HEK293 (cell line): Measurements from ENCODE around the gene CTIF.

Experiments used
- GLIS1 ChIP-seq: fragments of 450-650 bp; formaldehyde crosslinking; IDR thresholded peaks from 2 replicates; pipeline ENCODE4 v1.5.1; 2016; ENCODE audit warnings: missing biosample characterization, missing genetic modification characterization
- PRDM2 ChIP-seq: fragments of 450-650 bp; formaldehyde crosslinking; IDR thresholded peaks from 2 replicates; pipeline ENCODE4 v1.5.1; 2016; ENCODE audit warnings: missing biosample characterization, missing genetic modification characterization, borderline replicate concordance
- PRDM4 ChIP-seq: fragments of 450-650 bp; formaldehyde crosslinking; IDR thresholded peaks from 2 replicates; pipeline ENCODE4 v1.5.1; 2017; ENCODE audit warnings: missing biosample characterization, missing genetic modification characterization
- ZBTB7A ChIP-seq: fragments of 450-650 bp; formaldehyde crosslinking; IDR thresholded peaks from 2 replicates; pipeline ENCODE4 v1.5.1; 2016; ENCODE audit warnings: low read depth, missing biosample characterization, missing genetic modification characterization
- ZBTB8A ChIP-seq: fragments of 450-650 bp; formaldehyde crosslinking; IDR thresholded peaks from 2 replicates; pipeline ENCODE4 v1.5.1; 2016; ENCODE audit warnings: missing biosample characterization, missing genetic modification characterization
- ZNF140 ChIP-seq: fragments of 450-650 bp; formaldehyde crosslinking; IDR thresholded peaks from 2 replicates; pipeline ENCODE4 v1.5.1; 2016; ENCODE audit warnings: missing biosample characterization, missing genetic modification characterization
- ZNF23 ChIP-seq: fragments of 450-650 bp; formaldehyde crosslinking; IDR thresholded peaks from 2 replicates; pipeline ENCODE4 v1.5.1; 2016; ENCODE audit warnings: missing biosample characterization, missing genetic modification characterization, borderline replicate concordance
- ZNF366 ChIP-seq: fragments of 450-650 bp; formaldehyde crosslinking; conservative IDR thresholded peaks from 2 replicates; pipeline ENCODE4 v1.5.1; 2016; ENCODE audit warnings: missing biosample characterization, missing genetic modification characterization
- ZNF398 ChIP-seq: fragments of 450-650 bp; formaldehyde crosslinking; IDR thresholded peaks from 2 replicates; pipeline ENCODE4 v1.5.1; 2017; ENCODE audit warnings: missing biosample characterization, missing genetic modification characterization
- ZNF473 ChIP-seq: fragments of 450-650 bp; formaldehyde crosslinking; IDR thresholded peaks from 2 replicates; pipeline ENCODE4 v1.5.1; 2017; ENCODE audit warnings: missing biosample characterization, missing genetic modification characterization
- ZNF501 ChIP-seq: fragments of 450-650 bp; formaldehyde crosslinking; IDR thresholded peaks from 2 replicates; pipeline ENCODE4 v1.5.1; 2016; ENCODE audit warnings: missing biosample characterization, missing genetic modification characterization
- ZNF518A ChIP-seq: fragments of 450-650 bp; formaldehyde crosslinking; conservative IDR thresholded peaks from 2 replicates; pipeline ENCODE4 v1.5.1; 2016; ENCODE audit warnings: low read depth, missing biosample characterization, missing genetic modification characterization
- ZNF626 ChIP-seq: fragments of 450-650 bp; sonication (Bioruptor Pico); formaldehyde crosslinking; IDR thresholded peaks from 2 replicates; pipeline ENCODE4 v1.5.1; 2018; ENCODE audit warnings: missing biosample characterization, missing genetic modification characterization, inconsistent platforms
- TF ChIP-seq, protein P1 (sequence below): fragments of 450-650 bp; formaldehyde crosslinking; conservative IDR thresholded peaks from 2 replicates; pipeline ENCODE4 v1.5.1; 2016; ENCODE audit warnings: low read depth, missing biosample characterization, missing genetic modification characterization
- TF ChIP-seq, protein P2 (sequence below): fragments of 450-650 bp; formaldehyde crosslinking; IDR thresholded peaks from 2 replicates; pipeline ENCODE4 v1.5.1; 2017; ENCODE audit warnings: missing biosample characterization, missing genetic modification characterization

The CTIF gene

DNA sequence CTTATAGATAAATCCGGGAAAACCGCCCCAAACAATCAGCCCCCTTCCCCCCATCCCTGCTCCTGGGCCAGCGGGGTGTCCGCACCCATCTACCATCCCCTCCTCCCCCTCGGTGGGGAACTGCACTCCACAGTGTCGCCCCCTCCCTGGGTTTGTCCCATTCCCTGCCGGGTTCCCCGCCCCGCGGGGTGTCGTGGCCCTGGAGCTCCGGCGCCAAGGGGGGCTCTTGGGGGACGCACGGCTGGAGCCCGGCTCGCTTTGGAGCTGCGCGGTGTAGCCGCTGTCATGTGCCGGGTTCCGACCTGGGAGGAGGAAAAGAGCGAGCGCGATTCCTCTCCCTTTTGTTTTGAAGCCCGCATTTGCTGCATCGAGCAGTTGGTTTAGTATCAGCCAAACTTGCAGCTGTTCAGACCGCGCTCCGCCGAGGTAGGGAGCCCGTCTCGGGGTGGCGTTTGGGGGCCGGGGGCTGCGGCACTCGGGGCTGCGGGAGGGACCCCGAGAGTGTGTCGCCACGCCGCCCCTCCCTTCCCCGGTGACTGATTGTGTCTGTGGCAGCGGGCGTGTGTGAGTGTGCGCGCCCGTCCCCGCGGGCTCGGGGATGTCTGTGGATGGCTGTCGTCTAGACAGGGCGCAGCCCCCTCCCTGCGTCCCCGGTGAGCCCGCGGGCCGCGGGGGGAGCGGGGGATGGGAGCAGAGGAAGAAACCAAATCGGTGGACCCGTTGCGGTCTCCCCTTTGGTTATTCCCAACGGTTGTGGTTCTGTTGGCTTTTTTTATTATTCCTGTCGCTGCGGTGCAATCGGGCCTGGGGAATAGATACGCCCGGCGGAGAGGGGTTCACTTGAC, 797 bp downstream of the CTIF start (continued):
- TF ChIP-seq ZNF518A (tag by site-specific recombination), result no peak
- TF ChIP-seq, protein P1, sequence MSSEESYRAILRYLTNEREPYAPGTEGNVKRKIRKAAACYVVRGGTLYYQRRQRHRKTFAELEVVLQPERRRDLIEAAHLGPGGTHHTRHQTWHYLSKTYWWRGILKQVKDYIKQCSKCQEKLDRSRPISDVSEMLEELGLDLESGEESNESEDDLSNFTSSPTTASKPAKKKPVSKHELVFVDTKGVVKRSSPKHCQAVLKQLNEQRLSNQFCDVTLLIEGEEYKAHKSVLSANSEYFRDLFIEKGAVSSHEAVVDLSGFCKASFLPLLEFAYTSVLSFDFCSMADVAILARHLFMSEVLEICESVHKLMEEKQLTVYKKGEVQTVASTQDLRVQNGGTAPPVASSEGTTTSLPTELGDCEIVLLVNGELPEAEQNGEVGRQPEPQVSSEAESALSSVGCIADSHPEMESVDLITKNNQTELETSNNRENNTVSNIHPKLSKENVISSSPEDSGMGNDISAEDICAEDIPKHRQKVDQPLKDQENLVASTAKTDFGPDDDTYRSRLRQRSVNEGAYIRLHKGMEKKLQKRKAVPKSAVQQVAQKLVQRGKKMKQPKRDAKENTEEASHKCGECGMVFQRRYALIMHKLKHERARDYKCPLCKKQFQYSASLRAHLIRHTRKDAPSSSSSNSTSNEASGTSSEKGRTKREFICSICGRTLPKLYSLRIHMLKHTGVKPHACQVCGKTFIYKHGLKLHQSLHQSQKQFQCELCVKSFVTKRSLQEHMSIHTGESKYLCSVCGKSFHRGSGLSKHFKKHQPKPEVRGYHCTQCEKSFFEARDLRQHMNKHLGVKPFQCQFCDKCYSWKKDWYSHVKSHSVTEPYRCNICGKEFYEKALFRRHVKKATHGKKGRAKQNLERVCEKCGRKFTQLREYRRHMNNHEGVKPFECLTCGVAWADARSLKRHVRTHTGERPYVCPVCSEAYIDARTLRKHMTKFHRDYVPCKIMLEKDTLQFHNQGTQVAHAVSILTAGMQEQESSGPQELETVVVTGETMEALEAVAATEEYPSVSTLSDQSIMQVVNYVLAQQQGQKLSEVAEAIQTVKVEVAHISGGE (tag by site-specific recombination), result peak; percentile 89
- peak; percentile 83 for TF ChIP-seq ZNF398 (tag by site-specific recombination)
- peak; percentile 80 for TF ChIP-seq GLIS1 (tag by site-specific recombination)
- TF ChIP-seq PRDM2 (tag by site-specific recombination), result no peak
- peak; percentile 56 for TF ChIP-seq ZBTB8A
- TF ChIP-seq ZNF501 (tag by site-specific recombination), result peak; percentile 75
- no peak for TF ChIP-seq ZNF626 (tag by site-specific recombination)
- peak; percentile 25; the same call in 1 of the 2 replicates for TF ChIP-seq PRDM4 (tag by site-specific recombination)
- TF ChIP-seq, protein P2, sequence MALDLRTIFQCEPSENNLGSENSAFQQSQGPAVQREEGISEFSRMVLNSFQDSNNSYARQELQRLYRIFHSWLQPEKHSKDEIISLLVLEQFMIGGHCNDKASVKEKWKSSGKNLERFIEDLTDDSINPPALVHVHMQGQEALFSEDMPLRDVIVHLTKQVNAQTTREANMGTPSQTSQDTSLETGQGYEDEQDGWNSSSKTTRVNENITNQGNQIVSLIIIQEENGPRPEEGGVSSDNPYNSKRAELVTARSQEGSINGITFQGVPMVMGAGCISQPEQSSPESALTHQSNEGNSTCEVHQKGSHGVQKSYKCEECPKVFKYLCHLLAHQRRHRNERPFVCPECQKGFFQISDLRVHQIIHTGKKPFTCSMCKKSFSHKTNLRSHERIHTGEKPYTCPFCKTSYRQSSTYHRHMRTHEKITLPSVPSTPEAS (tag by site-specific recombination), result peak; percentile 10; the same call in 1 of the 2 replicates
- 0 out of 2 replicates have a peak, but pooled peaks have one; percentile 55 for TF ChIP-seq ZBTB7A (tag by site-specific recombination)
- no peak for TF ChIP-seq ZNF140
- no peak for TF ChIP-seq ZNF23 (tag by site-specific recombination)
- no peak for TF ChIP-seq ZNF473 (tag by site-specific recombination)
- TF ChIP-seq ZNF366 (tag by site-specific recombination), result peak; percentile 46
